ENCODE measurements around the gene GOLGA3.
"Not testable (repeated sequence)": the region's sequence is repeated elsewhere in the genome, so short reads cannot be mapped to it uniquely, and the experiment has no call there.

GOLGA3 gene

DNA sequence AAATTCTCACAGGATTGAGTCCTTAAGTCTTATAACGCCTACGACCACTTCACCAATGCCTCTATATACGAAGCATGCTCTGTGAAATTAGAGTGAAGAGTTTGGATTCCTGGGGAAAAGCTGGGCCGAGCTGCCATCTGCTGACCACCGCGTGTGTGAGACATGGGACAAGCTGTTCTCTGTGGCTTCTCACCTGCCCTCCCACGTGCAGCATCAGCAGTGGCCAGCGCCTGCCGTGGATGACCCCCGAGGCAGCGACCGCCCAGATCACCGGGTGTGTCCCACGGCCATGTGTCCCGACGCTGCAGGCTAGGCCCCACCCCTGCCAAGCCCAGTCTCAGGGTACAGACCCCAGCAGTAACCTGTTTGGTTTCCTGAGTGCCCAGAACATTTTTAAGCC lies 21.6 kb upstream of the GOLGA3 start:
- DNase-seq: no peak
- in situ Hi-C loops (cut with HindIII; ENCODE audit: low pct_ligation_motif_present, low pct_unique_long_range_greater_than_20kb, low sequenced_read_pairs): no loop called here

DNA sequence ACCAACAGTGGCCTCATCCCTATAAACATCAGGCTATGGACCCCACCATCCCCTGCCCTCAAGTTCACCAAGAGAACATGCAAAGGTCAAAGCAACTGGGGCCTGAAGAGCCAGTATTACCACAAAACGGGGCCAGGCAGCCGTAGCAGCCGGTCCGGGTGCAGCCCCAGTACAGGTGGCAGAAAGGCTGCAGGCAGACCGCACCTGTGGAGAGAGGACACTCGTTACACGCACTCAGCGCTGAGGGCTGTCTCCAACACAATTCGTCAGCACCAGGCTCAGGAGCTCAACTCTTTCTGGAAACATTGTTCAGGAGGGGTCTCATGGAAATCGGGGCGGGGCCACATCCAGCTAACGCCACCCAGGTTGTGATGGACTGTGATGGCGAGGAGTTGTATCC lies 19.9 kb upstream of the GOLGA3 start:
- DNase-seq: no peak
- in situ Hi-C loops (cut with HindIII; ENCODE audit: low pct_ligation_motif_present, low pct_unique_long_range_greater_than_20kb, low sequenced_read_pairs): no loop called here

- in situ Hi-C loops (cut with HindIII; ENCODE audit: low pct_ligation_motif_present, low pct_unique_long_range_greater_than_20kb, low sequenced_read_pairs): no loop called here
- DNase-seq: no peak
These were observed 19.0 kb upstream of the GOLGA3 start for GRCh38 chr12:132847363-132848356.

DNA sequence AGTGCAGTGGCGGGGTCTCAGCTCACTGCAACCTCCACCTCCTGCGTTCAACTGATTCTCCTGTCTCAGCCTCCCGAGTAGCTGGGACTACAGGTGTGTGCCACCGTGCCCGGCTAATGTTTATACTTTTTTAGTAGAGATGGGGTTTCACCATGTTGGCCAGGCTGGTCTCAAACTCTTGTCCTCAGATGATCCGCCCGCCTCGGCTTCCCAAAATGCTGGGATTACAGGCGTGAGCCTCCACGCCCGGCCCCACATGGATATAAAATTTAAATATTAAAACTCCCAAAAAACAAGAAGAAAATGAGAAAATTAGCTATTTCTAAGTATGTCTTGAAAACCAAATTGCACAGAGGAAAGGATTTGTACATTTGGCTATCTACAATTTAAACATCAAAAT lies 16.0 kb upstream of the GOLGA3 start:
- in situ Hi-C loops (cut with HindIII; ENCODE audit: low pct_ligation_motif_present, low pct_unique_long_range_greater_than_20kb, low sequenced_read_pairs); DNase-seq: not testable (repeated sequence)

GRCh38 chr12:132842449-132843045 lies 13.9 kb upstream of the GOLGA3 start:
- DNase-seq: no peak
- in situ Hi-C loops (cut with HindIII; ENCODE audit: low pct_ligation_motif_present, low pct_unique_long_range_greater_than_20kb, low sequenced_read_pairs): no loop called here

- in situ Hi-C loops (cut with HindIII; ENCODE audit: low pct_ligation_motif_present, low pct_unique_long_range_greater_than_20kb, low sequenced_read_pairs): no loop called here
- no peak for DNase-seq
These were observed 12.5 kb upstream of the GOLGA3 start for GRCh38 chr12:132841151-132841550.

GRCh38 chr12:132840536-132840935 lies 11.9 kb upstream of the GOLGA3 start:
- in situ Hi-C loops (cut with HindIII; ENCODE audit: low pct_ligation_motif_present, low pct_unique_long_range_greater_than_20kb, low sequenced_read_pairs): no loop called here
- DNase-seq: no peak

GRCh38 chr12:132839558-132840235 lies 11.0 kb upstream of the GOLGA3 start:
- in situ Hi-C loops (cut with HindIII; ENCODE audit: low pct_ligation_motif_present, low pct_unique_long_range_greater_than_20kb, low sequenced_read_pairs): no loop called here
- DNase-seq: no peak

DNA sequence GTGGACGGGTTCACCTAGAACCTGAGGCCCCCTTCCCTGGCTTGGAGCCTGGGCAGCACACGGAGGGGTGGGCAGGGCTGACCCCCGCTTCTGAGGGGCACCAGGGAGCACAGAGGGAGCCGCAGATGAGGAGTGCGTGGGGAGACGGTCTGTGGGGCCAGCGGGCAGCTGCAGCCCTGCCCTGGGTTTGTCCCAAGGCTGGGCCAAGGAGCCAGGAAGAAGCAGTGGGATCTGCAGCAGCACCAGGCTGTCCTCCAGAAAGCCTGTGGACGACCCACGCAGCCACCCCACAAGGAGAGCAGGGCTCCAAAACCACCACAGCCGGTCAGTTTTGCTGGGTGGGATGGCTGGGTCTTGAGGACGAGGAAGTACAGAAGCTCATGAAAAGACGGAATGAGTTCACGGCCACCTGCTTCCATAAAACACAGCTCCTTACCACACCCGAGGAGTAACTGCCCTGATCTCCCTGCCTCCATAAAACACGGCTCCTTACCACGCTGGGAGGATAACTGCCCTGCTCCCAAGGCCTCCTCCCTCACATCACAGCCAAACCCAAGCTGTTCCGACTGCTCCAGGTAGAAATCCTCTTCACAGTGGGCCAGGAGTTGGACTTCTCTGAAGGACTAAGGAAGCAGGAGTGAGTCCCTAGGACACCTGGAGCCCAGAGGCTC lies 9.9 kb upstream of the GOLGA3 start:
- no peak for DNase-seq
- in situ Hi-C loops (cut with HindIII; ENCODE audit: low pct_ligation_motif_present, low pct_unique_long_range_greater_than_20kb, low sequenced_read_pairs): no loop called here

DNA sequence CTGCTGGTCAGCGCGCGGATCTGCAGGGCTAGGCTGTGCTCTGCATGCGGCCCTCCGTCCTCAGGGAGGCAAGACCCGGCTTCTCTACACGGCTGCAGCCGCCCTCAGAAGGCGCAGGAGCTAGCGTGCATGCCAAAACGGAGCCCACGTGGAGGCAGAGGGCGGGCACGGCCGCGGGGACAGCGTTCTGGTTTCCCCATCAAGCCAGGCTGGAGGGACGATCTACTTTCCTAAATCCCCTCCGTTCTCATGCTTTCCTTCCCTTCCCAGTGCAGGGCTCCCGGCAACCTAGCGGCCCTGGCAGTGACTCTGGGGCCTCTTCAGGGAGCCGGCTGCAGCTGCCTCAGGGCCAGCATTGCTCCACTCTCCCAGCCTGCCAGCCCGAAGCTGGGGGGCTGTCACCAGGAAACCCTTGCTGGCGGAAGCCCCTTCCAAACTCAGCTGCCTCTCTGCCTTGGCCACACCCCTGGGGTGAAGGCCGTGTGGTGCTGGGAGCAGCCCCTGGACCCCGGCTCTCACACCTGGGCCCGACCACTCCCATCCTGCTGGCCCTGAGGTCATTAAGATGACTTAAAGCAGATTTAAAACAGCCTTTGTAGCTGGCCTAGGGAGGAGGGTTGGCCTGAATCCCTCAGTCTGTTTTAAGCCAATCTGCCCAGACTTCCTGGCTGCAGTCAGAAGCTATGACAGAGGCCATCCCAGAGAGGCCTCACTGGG lies 9.2 kb upstream of the GOLGA3 start:
- in situ Hi-C loops (cut with HindIII; ENCODE audit: low pct_ligation_motif_present, low pct_unique_long_range_greater_than_20kb, low sequenced_read_pairs): no loop called here
- no peak for DNase-seq

- in situ Hi-C loops (cut with HindIII; ENCODE audit: low pct_ligation_motif_present, low pct_unique_long_range_greater_than_20kb, low sequenced_read_pairs): no loop called here
These were observed 8.2 kb upstream of the GOLGA3 start for GRCh38 chr12:132836795-132837331.

GRCh38 chr12:132836230-132836629 lies 7.6 kb upstream of the GOLGA3 start:
- DNase-seq; in situ Hi-C loops (cut with HindIII; ENCODE audit: low pct_ligation_motif_present, low pct_unique_long_range_greater_than_20kb, low sequenced_read_pairs): not testable (repeated sequence)

More at GRCh38 chr12:132836795-132837331, 8.2 kb upstream of the GOLGA3 start:
- no peak for DNase-seq

DNA sequence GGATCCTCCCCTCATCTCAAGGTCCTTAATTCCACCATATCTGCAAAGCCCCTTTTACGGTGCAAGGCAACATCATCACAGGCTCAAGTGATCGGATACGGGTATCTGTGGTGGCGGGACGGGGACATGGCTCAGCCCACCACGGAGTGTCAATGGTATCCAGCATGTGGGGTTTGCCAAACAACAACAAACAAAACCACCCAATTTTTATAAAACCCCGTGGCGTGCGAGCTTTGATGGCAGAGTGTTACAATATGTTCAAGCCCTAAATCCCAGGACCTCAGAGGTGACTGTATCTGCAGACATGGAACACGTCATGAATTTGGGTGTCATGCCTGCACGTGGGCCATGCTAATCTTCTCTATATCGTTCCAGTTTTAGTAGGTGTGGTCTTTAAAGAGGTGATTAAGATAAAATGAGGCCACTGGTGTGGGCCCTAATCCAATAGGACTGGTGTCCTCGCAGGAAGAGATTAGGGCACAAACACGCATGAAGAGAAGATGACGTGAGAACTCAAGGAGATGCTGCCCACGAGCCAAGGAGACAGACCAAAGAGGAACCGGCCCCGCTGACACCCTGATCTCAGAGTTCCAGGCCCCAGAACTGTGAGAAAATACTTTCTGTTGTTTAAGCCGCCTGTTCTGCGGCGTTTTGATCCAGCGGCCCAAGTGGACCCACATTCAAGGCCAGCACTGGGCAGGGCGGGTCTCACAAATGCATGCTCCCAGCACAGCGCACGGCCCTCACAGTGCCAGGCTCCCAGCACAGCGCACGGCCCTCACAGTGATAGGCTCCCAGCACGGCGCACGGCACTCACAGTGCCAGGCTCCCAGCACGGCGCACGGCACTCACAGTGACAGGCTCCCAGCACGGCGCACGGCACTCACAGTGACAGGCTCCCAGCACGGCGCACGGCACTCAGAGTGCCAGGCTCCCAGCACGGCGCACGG lies 6.7 kb upstream of the GOLGA3 start:
- in situ Hi-C loops (cut with HindIII; ENCODE audit: low pct_ligation_motif_present, low pct_unique_long_range_greater_than_20kb, low sequenced_read_pairs): no loop called here
- no peak for DNase-seq

DNA sequence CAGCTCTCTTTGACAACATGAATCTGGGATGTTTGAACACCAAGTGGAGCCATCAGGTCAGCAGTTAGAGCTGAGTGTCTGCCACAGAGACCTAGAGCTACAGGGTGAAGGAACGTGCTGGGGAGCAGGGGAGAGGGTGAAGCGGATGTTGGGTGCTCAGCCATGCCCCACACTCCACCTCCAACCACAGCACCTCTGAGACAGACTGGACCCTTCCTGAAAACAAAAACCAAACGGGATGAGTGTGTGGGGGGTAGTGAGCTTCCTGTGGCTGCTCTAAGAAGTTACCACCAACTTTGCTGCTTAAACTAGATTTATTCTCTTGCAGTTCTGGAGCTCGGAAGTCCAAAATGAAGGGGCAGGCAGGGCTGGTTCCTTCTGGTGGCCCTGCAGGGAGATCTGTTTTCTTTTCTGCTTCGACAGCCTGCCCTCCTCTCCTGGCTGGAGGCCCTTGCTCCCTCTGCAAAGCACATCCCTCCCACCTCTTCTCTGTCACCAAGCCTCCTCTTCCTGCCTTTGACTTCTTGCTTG lies 5.6 kb upstream of the GOLGA3 start:
- in situ Hi-C loops (cut with HindIII; ENCODE audit: low pct_ligation_motif_present, low pct_unique_long_range_greater_than_20kb, low sequenced_read_pairs): no loop called here

GRCh38 chr12:132833341-132833740 lies 4.7 kb upstream of the GOLGA3 start:
- no peak for DNase-seq
- in situ Hi-C loops (cut with HindIII; ENCODE audit: low pct_ligation_motif_present, low pct_unique_long_range_greater_than_20kb, low sequenced_read_pairs): no loop called here

More for the DNA sequence above, 5.6 kb upstream of the GOLGA3 start:
- DNase-seq: no peak

- no peak for DNase-seq
- in situ Hi-C loops (cut with HindIII; ENCODE audit: low pct_ligation_motif_present, low pct_unique_long_range_greater_than_20kb, low sequenced_read_pairs): no loop called here
These were observed 3.1 kb upstream of the GOLGA3 start for GRCh38 chr12:132831771-132832170.
